ENCODE data around the gene TMEM266. TPM values are rescaled to one million over a fixed set of nuclear protein-coding genes. Genes with fewer than 3 reads are reported as not detected.

Gene TMEM266
- total RNA-seq, 1 donor from 2014 or later: 0.58 TPM

- Mint-ChIP-seq H3K4me3 (no peak overlapping the region), H3K9me3 (no peaks in the 10 kb centered on the region), H3K27me3 (ENCODE audit: low read depth) (peaks cover 65% of the 10 kb centered on the region), H3K4me1 (peaks cover 11% of the 10 kb centered on the region), H3K36me3 (ENCODE audit: low read depth) (no peaks in the 10 kb centered on the region), H3K27ac (ENCODE audit: unreplicated experiment) (no peak overlapping the region)
- DNase-seq (ENCODE audit: low read depth, low spot score): no peak
- no peak for TF ChIP-seq CTCF (conservative IDR thresholded peaks at IDR 0.05)
Observed at GRCh38 chr15:76056931-76057330, 2.9 kb upstream of the TMEM266 start.

- Mint-ChIP-seq H3K27ac (ENCODE audit: unreplicated experiment) (no peak overlapping the region), H3K27me3 (ENCODE audit: low read depth) (peaks cover 70% of the 10 kb centered on the region), H3K4me1 (peaks cover 11% of the 10 kb centered on the region), H3K36me3 (ENCODE audit: low read depth) (no peaks in the 10 kb centered on the region), H3K4me3 (peak overlapping the region; percentile 13), H3K9me3 (no peaks in the 10 kb centered on the region)
- peak; percentile 85 for TF ChIP-seq CTCF (conservative IDR thresholded peaks at IDR 0.05)
- DNase-seq (ENCODE audit: low read depth, low spot score): peak; percentile 60
Observed at GRCh38 chr15:76057332-76058000, 2.3 kb upstream of the TMEM266 start.

- Mint-ChIP-seq H3K36me3 (ENCODE audit: low read depth) (no peaks in the 10 kb centered on the region), H3K27me3 (ENCODE audit: low read depth) (peaks cover 80% of the 10 kb centered on the region), H3K4me1 (peaks cover 11% of the 10 kb centered on the region), H3K27ac (ENCODE audit: unreplicated experiment) (no peak overlapping the region), H3K9me3 (no peaks in the 10 kb centered on the region), H3K4me3 (peak overlapping the region; percentile 87)
- DNase-seq (ENCODE audit: low read depth, low spot score): peak; percentile 8
- no peak for TF ChIP-seq CTCF (conservative IDR thresholded peaks at IDR 0.05)
Observed at GRCh38 chr15:76058714-76059319, 968 bp upstream of the TMEM266 start.

GRCh38 chr15:76060118-76060989, 569 bp downstream of the TMEM266 start:
- peaks cover 87% of the 10 kb centered on the region for H3K27me3 Mint-ChIP-seq (ENCODE audit: low read depth)
- no peak overlapping the region for H3K27ac Mint-ChIP-seq (ENCODE audit: unreplicated experiment)
- DNase-seq (ENCODE audit: low read depth, low spot score): no peak

More at GRCh38 chr15:76060118-76060989, 569 bp downstream of the TMEM266 start:
- Mint-ChIP-seq H3K9me3 (no peaks in the 10 kb centered on the region), H3K4me3 (peak overlapping the region; percentile 62), H3K36me3 (ENCODE audit: low read depth) (no peaks in the 10 kb centered on the region), H3K4me1 (peaks cover 23% of the 10 kb centered on the region)
- no peak for TF ChIP-seq CTCF (conservative IDR thresholded peaks at IDR 0.05)

Measured in neural crest cell (in vitro differentiated cells).